HFFc6 (cell line): ENCODE results near the gene HNRNPCL4. TPM values are rescaled to one million over a fixed set of nuclear protein-coding genes. Genes with fewer than 3 reads are reported as not detected.
"Not testable (repeated sequence)": the region's sequence is repeated elsewhere in the genome, so short reads cannot be mapped to it uniquely, and the experiment has no call there.

Experiments used
- DNase-seq: peaks from one replicate; pipeline ENCODE4 v3.0.0-alpha.2; 2018
- H3K27ac Mint-ChIP-seq: 2 replicates; pipeline ENCODE4 v1.8.0; 2020; ENCODE audit warnings: mild to moderate bottlenecking, mixed read lengths
- H3K27me3 Mint-ChIP-seq: 2 replicates; pipeline ENCODE4 v1.8.0; 2021; ENCODE audit warnings: mild to moderate bottlenecking, moderate library complexity, mixed read lengths; ENCODE audit not compliant: insufficient read depth
- H3K36me3 Mint-ChIP-seq: 2 replicates; pipeline ENCODE4 v1.8.0; 2021; ENCODE audit warnings: low read depth, mixed read lengths
- H3K4me1 Mint-ChIP-seq: 2 replicates; pipeline ENCODE4 v1.8.0; 2020; ENCODE audit warnings: low read depth, mixed read lengths
- H3K4me3 Mint-ChIP-seq: 2 replicates; pipeline ENCODE4 v1.8.0; 2020; ENCODE audit warnings: mild to moderate bottlenecking, moderate library complexity, mixed read lengths
- H3K9me3 Mint-ChIP-seq: 2 replicates; pipeline ENCODE4 v1.8.0; 2020; ENCODE audit warnings: mild to moderate bottlenecking, mixed read lengths
- long read RNA-seq: library from polyadenylated mRNA; unstranded; transcript quantifications from one replicate; pipeline ENCODE4 v2.0.0, GENCODE V29; 2019
- total RNA-seq, 6 experiments: library from RNA; stranded (reverse); fragmentation: NEBNext Ultra II Directional; extraction: Animal tissue kit (Norgen Biotek cat#: 25700); gene quantifications; 2 replicates in 1 of 6; 3 replicates in 5 of 6; pipeline ENCODE4 v1.2.3, GENCODE V29; 2021

Gene HNRNPCL4
- not detected for total RNA-seq
- long read RNA-seq, result 0 reads

GRCh38 chr1:13165531-13165930 is at the start of gene HNRNPCL4:
Gene HNRNPCL4, minus strand, starts transcription at chr1:13165631. Its CDS starts 164 bp downstream, at chr1:13165467.
- DNase-seq, H3K4me3 Mint-ChIP-seq, H3K4me1 Mint-ChIP-seq, H3K27me3 Mint-ChIP-seq, H3K27ac Mint-ChIP-seq, H3K9me3 Mint-ChIP-seq, H3K36me3 Mint-ChIP-seq: not testable (repeated sequence)

GRCh38 chr1:13208712-13209111 is 43.3 kb upstream of the HNRNPCL4 start:
- H3K27ac Mint-ChIP-seq, H3K27me3 Mint-ChIP-seq, H3K36me3 Mint-ChIP-seq, H3K4me3 Mint-ChIP-seq, H3K9me3 Mint-ChIP-seq, DNase-seq, H3K4me1 Mint-ChIP-seq: not testable (repeated sequence)

DNA sequence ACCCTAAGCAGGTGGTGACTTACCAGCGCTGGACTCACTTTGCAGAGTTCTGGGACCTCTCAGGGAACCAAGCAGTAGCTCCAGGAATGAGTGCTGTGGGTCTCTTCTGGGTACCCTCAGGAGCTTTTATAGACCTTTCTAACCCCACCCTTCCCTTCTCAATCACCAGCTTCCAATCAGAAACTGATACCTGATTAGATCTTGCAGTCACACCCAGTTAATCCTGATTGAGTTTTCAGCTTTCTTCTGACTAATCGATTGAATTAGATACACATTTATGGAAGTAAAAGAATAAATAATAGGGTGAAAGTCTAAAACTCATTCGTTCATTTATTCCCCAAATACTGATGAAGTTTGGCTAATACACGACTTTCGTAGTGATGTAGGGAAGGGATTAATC is 35.9 kb upstream of the HNRNPCL4 start, which contains the start of gene PRAMEF13:
Gene PRAMEF13 (minus strand): TSS at position 101 of the 400 bp plus-strand sequence. CDS start 1,820 bp downstream, outside the sequence.
- DNase-seq, H3K27ac Mint-ChIP-seq, H3K4me3 Mint-ChIP-seq: not testable (repeated sequence)

GRCh38 chr1:13171548-13171947 is 6.1 kb upstream of the HNRNPCL4 start, which contains the start of gene PRAMEF9:
Gene PRAMEF9, plus strand, starts transcription at chr1:13171848. Its CDS starts 3,433 bp downstream, at chr1:13175281.
- peaks cover 12% of the 10 kb centered on the region for H3K9me3 Mint-ChIP-seq
- not testable (repeated sequence) for H3K27ac Mint-ChIP-seq, H3K27me3 Mint-ChIP-seq, H3K4me1 Mint-ChIP-seq, DNase-seq, H3K4me3 Mint-ChIP-seq, H3K36me3 Mint-ChIP-seq

More for the DNA sequence above, 35.9 kb upstream of the HNRNPCL4 start, which contains the start of gene PRAMEF13:
- not testable (repeated sequence) for H3K27me3 Mint-ChIP-seq, H3K4me1 Mint-ChIP-seq, H3K9me3 Mint-ChIP-seq, H3K36me3 Mint-ChIP-seq

DNA sequence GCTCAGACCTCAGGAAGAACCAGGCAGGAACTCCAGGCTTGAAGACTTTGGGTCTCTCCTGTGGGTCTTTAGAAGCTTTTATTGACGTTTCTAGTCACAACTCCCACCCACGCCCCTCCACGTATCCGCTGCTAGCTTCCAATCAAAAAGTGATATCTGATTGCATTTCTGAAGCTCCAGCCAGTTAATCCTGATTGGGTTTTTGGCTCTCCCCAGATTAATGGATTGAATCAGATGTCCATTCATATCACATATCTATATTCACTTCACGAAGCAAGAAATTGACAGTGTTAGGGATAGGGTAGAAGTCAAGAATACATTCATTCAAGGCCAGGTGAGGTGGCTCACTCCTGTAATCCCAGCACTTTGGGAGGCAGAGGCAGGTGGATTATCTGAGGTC is 9.5 kb downstream of the HNRNPCL4 start, which contains the start of gene PRAMEF26:
Gene PRAMEF26 (minus strand): TSS at position 101 of the 400 bp plus-strand sequence. CDS start 2,914 bp downstream, outside the sequence.
- not testable (repeated sequence) for H3K27ac Mint-ChIP-seq, H3K27me3 Mint-ChIP-seq, H3K9me3 Mint-ChIP-seq, H3K4me1 Mint-ChIP-seq, DNase-seq, H3K36me3 Mint-ChIP-seq, H3K4me3 Mint-ChIP-seq

- H3K27me3 Mint-ChIP-seq, H3K4me1 Mint-ChIP-seq, H3K27ac Mint-ChIP-seq, DNase-seq, H3K36me3 Mint-ChIP-seq, H3K4me3 Mint-ChIP-seq: not testable (repeated sequence)
- peaks cover 58% of the 10 kb centered on the region for H3K9me3 Mint-ChIP-seq
Observed at GRCh38 chr1:13116754-13117153, 48.7 kb downstream of the HNRNPCL4 start, which contains the start of gene HNRNPCL2. Gene HNRNPCL2, minus strand, starts transcription at chr1:13116854. Its CDS starts 454 bp downstream, at chr1:13116400.

Other genes with a start within 250 kb of the HNRNPCL4 start
- not detected for gene PRAMEF7, start 249.0 kb downstream of the HNRNPCL4 start, total RNA-seq
- gene PRAMEF6, start 218.1 kb downstream of the HNRNPCL4 start, total RNA-seq, result not detected
- gene PRAMEF27, start 109.1 kb downstream of the HNRNPCL4 start, total RNA-seq, result not detected
- gene HNRNPCL3, start 104.9 kb downstream of the HNRNPCL4 start, total RNA-seq, result not detected
- gene PRAMEF25, start 94.9 kb downstream of the HNRNPCL4 start, total RNA-seq, result not detected
- gene HNRNPCL2, start 48.8 kb downstream of the HNRNPCL4 start, total RNA-seq, result not detected
- gene PRAMEF26, start 9.6 kb downstream of the HNRNPCL4 start, total RNA-seq, result not detected
- not detected for gene PRAMEF9, start 6.2 kb upstream of the HNRNPCL4 start, total RNA-seq
- gene PRAMEF13, start 35.8 kb upstream of the HNRNPCL4 start, total RNA-seq, result not detected
- not detected for gene PRAMEF18, start 60.5 kb upstream of the HNRNPCL4 start, total RNA-seq
- gene PRAMEF5, start 88.6 kb upstream of the HNRNPCL4 start, total RNA-seq, result not detected
- not detected for gene PRAMEF8, start 119.5 kb upstream of the HNRNPCL4 start, total RNA-seq
- not detected for gene PRAMEF33, start 137.9 kb upstream of the HNRNPCL4 start, total RNA-seq
- gene PRAMEF15, start 149.9 kb upstream of the HNRNPCL4 start, total RNA-seq, result not detected
- gene PRAMEF14, start 181.5 kb upstream of the HNRNPCL4 start, total RNA-seq, result not detected
- not detected for gene PRAMEF19, start 206.3 kb upstream of the HNRNPCL4 start, total RNA-seq
- not detected for gene PRAMEF17, start 224.0 kb upstream of the HNRNPCL4 start, total RNA-seq
- gene PRAMEF20, start 244.8 kb upstream of the HNRNPCL4 start, total RNA-seq, result not detected